OCI-M2 (cell line): ENCODE results near the gene CYP2W1.
"Not testable (repeated sequence)": the region's sequence is repeated elsewhere in the genome, so short reads cannot be mapped to it uniquely, and the experiment has no call there.

ENCODE experiments used
- DNase-seq: peaks from one replicate; lab custom pipeline; 2025; ENCODE audit not compliant: unreplicated experiment; lab: John Stamatoyannopoulos, UW

CYP2W1 gene

DNA sequence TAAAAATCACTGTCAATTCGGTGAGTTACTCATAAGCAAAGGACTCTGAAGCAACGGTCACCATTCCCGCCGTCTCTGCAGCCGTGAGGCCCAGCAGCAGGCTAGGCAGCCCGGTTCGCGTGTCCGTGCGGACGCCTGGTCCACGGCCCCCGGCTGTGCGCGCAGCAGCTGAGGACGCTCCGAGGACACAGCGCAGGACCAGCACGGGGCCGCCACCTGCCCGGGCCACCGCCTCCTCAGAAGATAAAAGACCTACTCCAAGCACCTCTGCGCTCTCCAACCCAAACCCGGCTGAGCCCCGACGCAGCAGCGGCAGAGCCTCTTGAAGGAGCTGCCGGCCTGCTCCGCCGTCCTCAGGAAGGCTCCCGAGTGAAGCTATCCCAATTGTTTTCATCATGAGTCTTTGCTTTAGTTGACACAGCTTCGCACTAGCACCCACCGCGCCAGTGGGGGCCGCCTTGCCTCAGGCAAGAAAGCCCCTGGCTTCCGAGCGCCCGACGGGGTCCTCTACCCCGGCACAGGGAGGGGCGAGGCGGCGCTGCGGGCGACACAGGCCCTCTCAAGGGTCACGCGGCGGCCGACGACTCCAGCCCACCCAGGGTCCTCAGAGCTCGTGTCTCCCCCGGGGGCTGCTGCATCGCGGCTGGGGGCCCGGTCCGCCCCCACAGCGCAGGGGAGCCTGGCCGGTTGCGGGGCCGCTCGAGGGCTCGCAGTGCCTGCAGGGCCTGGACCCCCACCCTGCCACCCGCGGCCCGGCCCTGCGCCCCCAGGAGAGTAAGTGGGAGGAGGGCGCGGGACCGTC is 44.5 kb downstream of the CYP2W1 start:
- DNase-seq: no peak

DNA sequence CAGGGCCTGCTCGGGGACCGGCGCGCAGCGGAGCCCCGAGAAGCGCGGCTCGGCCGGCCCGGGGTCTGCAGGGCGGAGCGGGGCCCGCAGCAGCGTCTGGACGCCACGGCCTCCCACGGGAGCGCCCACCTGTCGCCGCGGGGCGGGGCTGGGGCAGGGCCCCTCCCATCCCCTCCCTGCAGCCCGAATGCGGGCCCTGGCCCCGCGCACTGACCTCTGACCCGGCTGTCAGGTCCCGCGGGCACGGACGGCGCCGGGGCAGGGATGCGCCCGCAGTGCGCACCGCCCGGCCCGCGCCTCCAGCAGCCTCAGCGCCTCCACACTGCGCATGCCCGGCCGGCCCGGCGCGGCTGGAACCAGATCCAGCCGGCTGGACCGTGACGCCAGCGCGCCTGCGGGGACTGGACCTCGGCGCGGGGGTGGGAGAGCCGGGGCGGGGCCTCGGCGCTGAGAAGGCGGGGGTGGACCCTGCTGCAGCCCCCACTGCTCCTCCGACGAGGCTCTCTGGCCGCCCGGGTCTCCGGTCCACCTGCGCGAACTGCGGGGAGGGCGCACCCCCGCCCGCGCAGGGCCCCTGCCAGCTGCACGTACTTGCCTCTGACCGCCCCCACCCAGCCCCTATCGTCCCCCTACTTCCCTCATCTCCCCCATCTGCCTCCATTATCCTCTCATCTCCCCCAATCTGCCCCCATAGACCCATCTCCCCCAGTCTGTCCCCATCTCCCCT is 45.2 kb downstream of the CYP2W1 start:
- no peak for DNase-seq

DNA sequence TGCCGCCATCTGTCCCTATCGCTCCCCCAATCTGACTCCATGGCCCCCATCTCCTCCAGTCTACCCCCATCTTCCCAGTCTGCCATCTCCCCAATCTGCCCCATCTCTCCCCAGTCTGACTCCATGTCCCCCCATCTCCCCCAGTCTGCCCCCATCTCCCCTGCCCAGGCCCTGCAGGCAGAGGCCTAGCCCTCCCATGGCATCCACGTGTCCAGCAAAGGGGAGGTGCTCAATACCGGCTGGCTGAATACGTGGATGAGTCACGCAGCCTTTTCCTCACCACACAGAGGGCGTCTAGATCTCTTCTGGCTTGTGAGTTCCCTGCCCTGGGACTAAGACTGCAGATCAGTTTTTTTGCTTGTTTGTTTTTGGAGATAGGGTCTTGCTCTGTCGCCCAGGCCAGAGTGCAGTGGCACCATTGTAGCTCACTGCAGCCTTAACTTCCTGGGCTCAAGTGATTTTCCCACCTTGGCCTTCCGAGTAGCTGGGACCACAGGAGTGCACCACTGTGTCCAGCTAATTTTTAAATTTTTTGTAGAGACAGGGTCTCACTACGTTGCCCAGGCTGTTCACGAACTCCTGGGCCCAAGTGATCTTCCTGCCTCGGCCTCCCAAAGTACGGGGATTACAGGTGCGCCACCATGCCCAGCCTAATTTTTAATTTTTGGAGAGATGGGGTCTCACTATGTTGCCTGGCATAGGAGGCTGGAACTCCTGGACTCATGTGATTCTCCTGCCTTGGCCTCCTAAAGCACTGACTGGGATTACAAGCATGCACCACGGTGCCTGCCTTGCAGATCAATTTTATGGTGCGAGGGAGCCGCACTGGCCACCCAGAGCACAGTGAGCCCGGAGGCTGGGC is 46.0 kb downstream of the CYP2W1 start:
- no peak for DNase-seq

DNA sequence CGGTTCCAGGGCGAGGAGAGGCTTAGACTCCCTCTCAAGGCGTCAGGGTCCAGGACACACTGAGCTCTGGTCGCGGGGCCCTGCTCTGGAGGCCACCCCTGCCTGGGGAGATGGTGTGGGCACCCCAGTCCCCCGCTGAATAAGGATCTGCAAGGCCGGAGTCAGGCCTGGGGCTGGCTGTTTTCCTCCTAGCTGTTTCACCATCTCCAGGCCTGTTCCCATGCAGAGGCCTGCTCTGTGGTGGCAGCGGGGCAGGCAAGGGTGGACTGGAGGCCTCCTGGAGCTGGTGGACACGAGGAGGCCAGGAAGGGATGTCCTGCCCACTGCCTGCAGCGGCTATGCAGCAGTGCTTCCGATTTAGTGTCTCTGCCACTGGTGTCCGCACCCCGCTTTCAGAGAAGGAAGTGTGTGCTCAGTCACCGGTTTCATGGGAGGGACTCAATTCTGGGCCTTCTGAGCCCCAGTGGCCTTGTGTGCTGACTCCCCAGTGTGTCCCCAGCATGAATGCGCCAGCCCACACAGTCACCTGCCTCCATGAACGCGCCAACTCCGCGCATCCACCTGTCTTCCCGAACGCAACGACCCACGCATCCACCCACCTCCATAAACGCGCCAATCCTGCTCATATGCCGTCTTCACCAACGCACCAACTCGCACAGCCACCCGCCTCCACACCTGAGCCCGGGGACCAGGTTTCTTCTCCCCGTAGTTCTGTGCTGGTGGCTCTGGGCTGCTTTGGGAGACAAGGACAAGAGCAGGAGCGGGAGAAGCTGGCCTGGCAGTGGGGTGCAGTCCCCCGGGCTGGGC is 46.9 kb downstream of the CYP2W1 start:
- DNase-seq: no peak

DNA sequence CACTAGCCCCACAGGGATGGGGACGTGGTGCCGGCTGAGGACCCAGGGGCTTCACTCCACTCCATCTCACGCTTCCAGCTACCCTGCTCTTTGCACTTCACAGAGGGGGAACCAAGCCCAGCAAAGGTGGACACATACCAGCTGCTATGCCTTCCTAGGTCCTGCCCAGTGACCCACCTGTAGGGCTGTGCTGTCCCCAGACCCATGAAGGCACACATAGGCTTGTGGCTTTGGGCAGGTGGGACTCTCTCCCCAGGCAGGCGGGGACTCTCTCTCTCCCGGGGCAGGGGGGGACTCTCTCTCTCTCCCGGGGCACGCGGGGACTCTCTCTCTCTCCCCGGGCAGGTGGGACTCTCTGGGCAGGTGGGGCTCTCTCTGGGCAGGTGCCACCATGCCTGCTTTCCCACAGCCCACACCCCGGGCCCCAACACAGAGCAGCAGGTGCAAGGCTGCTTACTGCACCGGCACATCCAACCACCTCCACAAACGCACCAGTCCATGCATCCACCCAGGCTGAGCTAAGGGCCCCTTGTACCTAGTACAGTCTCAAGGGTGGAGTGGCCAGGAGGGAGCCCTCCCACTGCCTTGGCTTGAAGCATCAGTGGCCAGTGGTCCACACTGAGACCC is 47.6 kb downstream of the CYP2W1 start:
- DNase-seq: no peak

DNA sequence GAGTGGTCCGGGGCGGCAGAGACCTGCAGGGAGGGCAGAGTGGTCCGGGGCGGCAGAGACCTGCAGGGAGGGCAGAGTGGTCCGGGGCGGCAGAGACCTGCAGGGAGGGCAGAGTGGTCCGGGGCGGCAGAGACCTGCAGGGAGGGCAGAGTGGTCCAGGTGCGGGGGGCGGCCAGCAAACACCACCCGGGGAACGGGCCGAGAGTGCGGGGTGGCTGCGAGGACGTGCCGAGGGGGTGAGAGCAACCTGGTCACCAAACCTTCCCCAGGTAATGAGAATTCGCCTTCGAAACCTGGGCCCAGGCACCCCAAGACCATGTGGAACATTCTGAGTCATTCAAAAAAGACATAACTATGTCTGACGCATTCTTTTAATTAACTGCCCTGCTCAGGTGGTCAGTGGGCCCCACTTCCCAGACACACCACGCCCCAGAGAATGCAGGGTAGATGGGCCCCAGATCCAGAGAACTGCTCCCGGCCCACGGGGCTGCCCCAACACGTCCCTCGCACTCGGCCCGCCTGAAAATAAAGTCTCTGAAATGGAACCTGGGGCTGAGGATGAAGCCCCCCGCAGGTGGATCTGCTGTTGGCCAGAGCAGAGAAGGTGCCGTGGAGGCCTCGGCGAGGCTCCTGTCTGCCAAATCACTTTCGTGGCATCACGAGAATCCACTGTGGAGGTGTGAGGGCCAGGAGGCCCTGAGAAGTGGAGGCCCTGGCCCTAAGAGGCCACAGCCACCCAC is 48.9 kb downstream of the CYP2W1 start:
- no peak for DNase-seq

DNA sequence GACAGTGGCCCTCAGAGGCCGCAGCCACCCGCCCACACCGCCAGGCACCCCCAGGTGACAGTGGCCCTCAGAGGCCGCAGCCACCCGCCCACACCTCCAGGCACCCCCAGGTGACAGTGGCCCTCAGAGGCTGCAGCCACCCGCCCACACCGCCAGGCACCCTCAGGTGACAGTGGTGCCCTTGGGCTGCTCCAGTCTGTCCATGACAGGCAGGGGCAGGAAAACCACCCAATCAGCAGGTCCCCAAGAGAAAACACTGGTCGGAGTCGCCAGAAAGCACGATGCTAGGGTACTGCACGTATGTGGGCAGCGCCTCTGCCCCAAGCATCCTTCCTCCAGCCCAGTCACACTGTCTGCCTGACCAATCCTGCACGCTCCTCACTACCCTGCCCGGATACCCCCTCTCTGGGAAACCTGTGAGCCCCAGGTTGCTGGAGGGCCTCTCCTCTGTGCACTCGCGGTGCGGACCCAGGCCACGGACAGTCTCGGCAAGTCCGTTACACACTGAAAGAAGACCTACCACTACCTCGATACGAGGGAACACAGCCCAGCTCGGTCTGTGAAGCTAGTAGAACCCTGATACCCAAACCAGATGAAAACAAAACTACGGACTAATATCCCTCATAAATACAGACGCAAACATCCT is 49.7 kb downstream of the CYP2W1 start:
- no peak for DNase-seq

DNA sequence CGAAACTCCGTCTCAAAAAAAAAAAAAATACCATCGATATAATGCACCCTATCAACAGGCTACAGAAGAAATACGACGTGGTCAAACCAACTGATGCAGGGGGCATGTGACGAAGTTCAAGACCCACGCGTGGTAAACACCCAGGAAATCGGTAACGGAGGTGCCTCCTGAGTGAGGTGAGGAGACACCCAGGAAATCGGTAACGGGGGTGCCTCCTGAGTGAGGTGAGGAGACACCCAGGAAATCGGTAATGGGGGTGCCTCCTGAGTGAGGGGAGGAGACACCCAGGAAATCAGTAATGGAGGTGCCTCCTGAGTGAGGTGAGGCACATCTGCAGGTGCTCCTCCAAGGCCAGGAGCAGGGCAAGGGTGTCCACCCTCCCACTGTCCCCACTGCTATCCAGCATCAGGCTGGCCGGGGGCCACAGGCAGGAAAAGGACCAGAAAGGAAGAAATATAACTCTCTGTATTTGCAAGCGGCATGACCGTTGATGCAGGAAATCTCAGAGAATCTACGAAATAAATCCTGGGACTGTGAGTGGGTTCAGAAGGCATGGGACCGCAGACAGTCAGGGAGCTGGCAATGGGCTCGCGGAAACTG is 50.7 kb downstream of the CYP2W1 start:
- no peak for DNase-seq

DNA sequence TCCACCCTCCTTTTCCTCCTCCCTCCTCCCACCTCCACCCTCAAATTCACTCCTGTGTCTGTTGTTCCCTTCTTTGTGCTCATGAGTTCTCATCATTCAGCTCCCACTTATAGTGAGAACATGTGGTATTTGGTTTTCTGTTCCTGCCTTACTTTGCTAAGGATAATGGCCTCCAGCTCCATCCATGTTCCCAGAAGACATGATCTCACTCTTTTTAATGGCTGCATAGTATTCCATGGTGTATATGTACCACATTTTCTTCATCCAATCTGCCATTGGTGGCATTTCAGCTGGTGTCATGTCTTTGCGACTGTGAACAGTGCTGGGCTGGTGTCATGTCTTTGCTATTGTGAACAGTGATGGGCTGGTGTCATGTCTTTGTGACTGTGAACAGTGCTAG is 51.8 kb downstream of the CYP2W1 start:
- DNase-seq: not testable (repeated sequence)

DNA sequence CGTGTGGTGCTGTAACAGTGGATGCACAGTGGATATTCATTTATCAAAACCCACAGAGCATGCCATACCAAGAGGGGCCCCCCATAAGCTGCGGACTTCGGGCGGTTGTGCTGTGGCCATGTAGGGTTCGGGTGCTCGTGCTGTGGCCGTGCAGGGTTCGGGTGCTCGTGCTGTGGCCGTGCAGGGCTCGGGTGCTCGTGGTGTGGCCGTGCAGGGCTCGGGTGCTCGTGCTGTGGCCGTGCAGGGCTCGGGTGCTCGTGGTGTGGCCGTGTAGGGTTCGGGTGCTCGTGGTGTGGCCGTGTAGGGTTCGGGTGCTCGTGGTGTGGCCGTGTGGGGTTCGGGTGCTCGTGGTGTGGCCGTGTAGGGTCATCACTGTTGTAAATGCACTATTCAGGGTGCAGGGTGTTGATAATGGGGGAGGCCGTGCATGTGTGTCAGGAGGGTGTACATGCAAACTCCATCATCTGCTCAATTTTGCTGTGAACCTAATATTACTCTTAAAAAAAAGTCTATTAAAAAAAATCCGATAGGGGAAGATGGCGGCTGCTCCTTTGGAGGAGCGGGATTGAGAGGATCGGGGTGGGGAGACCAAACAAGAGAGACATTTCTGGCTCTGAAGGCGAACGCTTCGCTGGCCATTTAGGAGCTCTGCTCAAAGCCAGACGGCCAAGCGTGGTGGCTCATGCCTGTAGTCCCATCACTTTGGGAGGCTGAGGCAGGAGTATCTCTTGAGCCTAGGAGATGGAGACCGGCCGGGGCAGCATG is 53.4 kb downstream of the CYP2W1 start:
- DNase-seq: not testable (repeated sequence)
